GM12878 (cell line): ENCODE measurements around the gene MVB12B. TPM values are rescaled to one million over a fixed set of nuclear protein-coding genes. Genes with fewer than 3 reads are reported as not detected.

Experiments used
- ATAC-seq: fragments of 200-7000 bp; cut with Tn5 transposase; 3 replicates; pipeline ENCODE4 v1.9.1; 2020; ENCODE audit warnings: mild to moderate bottlenecking, moderate library complexity
- BruUV-seq: library from RNA; stranded (reverse); fragments of 400-500 nt; replicated peaks from 2 replicates; lab custom pipeline; 2021; lab: Mats Ljungman, UMichigan
- CTCF ChIA-PET: fragments of 300-600 bp; sonication (Branson Sonifier 250); formaldehyde crosslinking; extraction: SDS; loops from one replicate; lab custom pipeline; 2021; ENCODE audit warnings: inconsistent platforms; lab: Yijun Ruan, JAX
- POLR2A ChIA-PET: fragments of 350-600 bp; formaldehyde crosslinking; extraction: SDS; loops from one replicate; lab custom pipeline; 2021; ENCODE audit warnings: inconsistent platforms; lab: Charles Lee
- RAD21 ChIA-PET: fragments of 300-600 bp; sonication (Branson Sonifier 250); formaldehyde crosslinking; loops from one replicate; lab custom pipeline; 2023; ENCODE audit warnings: antibody characterized with exemption; ENCODE audit not compliant: unreplicated experiment; lab: Charles Lee
- SMC1A ChIA-PET: fragments of 300-600 bp; sonication (Branson Sonifier 250); formaldehyde crosslinking; loops from one replicate; lab custom pipeline; 2023; ENCODE audit not compliant: unreplicated experiment, uncharacterized antibody; lab: Charles Lee
- DNase-seq: peaks from one replicate; pipeline ENCODE4 v3.0.0-alpha.2; 2011; ENCODE audit warnings: low read depth, low spot score
- FAIRE-seq: peaks from 3 replicates; lab custom pipeline; 2011; peaks lifted over from hg19 to GRCh38; lab: Jason Lieb, UNC
- H2AFZ ChIP-seq: 2 replicates; pipeline ENCODE4 v1.6.0; 2011; ENCODE audit warnings: low read depth, low read length, control low read depth; ENCODE audit not compliant: control insufficient read depth
- H3K27ac ChIP-seq: 2 replicates; pipeline ENCODE4 v1.5.1; 2011; ENCODE audit warnings: control low read depth; ENCODE audit not compliant: control insufficient read depth, insufficient read depth
- H3K27me3 ChIP-seq, 2 experiments: replicated peaks in 1 of 2; 2 replicates each; pipeline versions ENCODE4 v1.6.0 to v1.6.1; 2011; ENCODE audit warnings: low read length in 1 of 2; ENCODE audit not compliant: control insufficient read depth in 2 of 2, insufficient read depth in 2 of 2
- H3K36me3 ChIP-seq, 2 experiments: 2 replicates each; pipeline ENCODE4 v1.5.1; 2011; ENCODE audit warnings: low read length in 1 of 2; ENCODE audit not compliant: control insufficient read depth in 2 of 2, insufficient read depth in 2 of 2
- H3K4me1 ChIP-seq: 2 replicates; pipeline ENCODE4 v1.6.1; 2011; ENCODE audit warnings: mild to moderate bottlenecking, low read length, moderate library complexity, mixed read lengths; ENCODE audit not compliant: control insufficient read depth, insufficient read depth
- H3K4me2 ChIP-seq: 2 replicates; pipeline ENCODE4 v1.6.0; 2011; ENCODE audit warnings: control low read depth; ENCODE audit not compliant: control insufficient read depth, insufficient read depth
- H3K4me3 ChIP-seq: fragments of 200-600 bp; sonication (generic); 2 replicates; pipeline ENCODE4 v1.5.1; 2016
- H3K79me2 ChIP-seq: 2 replicates; pipeline ENCODE4 v1.6.0; 2011; ENCODE audit warnings: low read length; ENCODE audit not compliant: control insufficient read depth, insufficient read depth
- H3K9ac ChIP-seq: 2 replicates; pipeline ENCODE4 v1.8.0; 2011; ENCODE audit warnings: low read length, control low read depth, mixed read lengths; ENCODE audit not compliant: control insufficient read depth, insufficient read depth
- H3K9me3 ChIP-seq: replicated peaks from 3 replicates; pipeline ENCODE4 v1.5.1; 2011; ENCODE audit warnings: mild to moderate bottlenecking, low read length; ENCODE audit not compliant: control insufficient read depth, insufficient read depth
- H4K20me1 ChIP-seq: 2 replicates; pipeline ENCODE4 v1.6.0; 2011; ENCODE audit not compliant: control insufficient read depth, insufficient read depth
- BACH1 ChIP-seq: fragments of 450-650 bp; IDR thresholded peaks from 2 replicates; pipeline ENCODE4 v1.6.1; 2017; ENCODE audit warnings: mild to moderate bottlenecking, borderline replicate concordance
- BMI1 ChIP-seq: fragments of 450-650 bp; IDR thresholded peaks from 2 replicates; pipeline ENCODE4 v1.6.1; 2016; ENCODE audit warnings: mild to moderate bottlenecking, moderate library complexity, borderline replicate concordance
- BRCA1 ChIP-seq: IDR thresholded peaks from 2 replicates; pipeline ENCODE4 v1.6.1; 2011; ENCODE audit warnings: low read depth, low read length, improper control_type of control experiment
- FOXM1 ChIP-seq: IDR thresholded peaks from 2 replicates; pipeline ENCODE4 v1.6.1; 2012; ENCODE audit warnings: low read depth, mild to moderate bottlenecking, inconsistent platforms, low read length, moderate library complexity
- MLLT1 ChIP-seq: fragments of 450-650 bp; IDR thresholded peaks from 2 replicates; pipeline ENCODE4 v1.6.1; 2016; ENCODE audit warnings: mild to moderate bottlenecking
- NBN ChIP-seq: fragments of 450-650 bp; IDR thresholded peaks from 2 replicates; pipeline ENCODE4 v1.6.1; 2016
- NFIC ChIP-seq: IDR thresholded peaks from 2 replicates; pipeline ENCODE4 v1.6.1; 2012; ENCODE audit warnings: low read depth, mild to moderate bottlenecking, inconsistent platforms, low read length, moderate library complexity
- NR2C2 ChIP-seq: IDR thresholded peaks from 2 replicates; pipeline ENCODE4 v1.6.1; 2011; ENCODE audit warnings: borderline replicate concordance, low read depth; ENCODE audit not compliant: control insufficient read depth, insufficient read length
- PBX3 ChIP-seq: IDR thresholded peaks from 2 replicates; pipeline ENCODE4 v1.6.1; 2011; ENCODE audit warnings: mild to moderate bottlenecking, low read depth, low read length, moderate library complexity; ENCODE audit not compliant: insufficient replicate concordance
- RELA ChIP-seq: fragments of 450-650 bp; IDR thresholded peaks from 2 replicates; pipeline ENCODE4 v1.8.0; 2014; ENCODE audit warnings: borderline replicate concordance; ENCODE audit not compliant: partially characterized antibody
- SPI1 ChIP-seq: IDR thresholded peaks from 2 replicates; pipeline ENCODE4 v1.6.1; 2011; ENCODE audit warnings: low read depth, mild to moderate bottlenecking, low read length, moderate library complexity, borderline replicate concordance; ENCODE audit not compliant: insufficient read depth
- YBX1 ChIP-seq: fragments of 450-650 bp; IDR thresholded peaks from 2 replicates; pipeline ENCODE4 v1.6.1; 2016; ENCODE audit warnings: antibody characterized with exemption
- WGBS: methylation state at CpG from one replicate; pipeline ENCODE4 v1.1.6; 2016; ENCODE audit warnings: low lambda C conversion rate; ENCODE audit not compliant: insufficient replicate concordance, insufficient coverage; ENCODE audit errors: missing lambda C conversion rate; 5-methylcytosine and 5-hydroxymethylcytosine counted together
- in situ Hi-C: fragments of 300-500 bp; cut with MboI; formaldehyde crosslinking; loops from 9 replicates; pipeline ENCODE4 v1.14.3; 2018; ENCODE audit warnings: mixed read lengths
- intact Hi-C: fragments of 100-400 bp; cut with micrococcal nuclease; formaldehyde crosslinking; loops from one replicate; pipeline ENCODE4 v1.14.2; 2022; ENCODE audit not compliant: unreplicated experiment
- polyA plus RNA-seq, 11 experiments: library from polyadenylated mRNA; depleted of rRNA in 4 of 11; unstranded in 6 of 11; stranded (reverse) in 5 of 11; fragments of >200 nt; fragmentation: Nextera tagmentation in 4 of 11; fragmentation: Illumina TruSeq in 1 of 11; extraction: Ambion mirVana in 4 of 11; extraction: Trizol in 1 of 11; gene quantifications; 1 replicate in 1 of 11; 2 replicates in 10 of 11; pipeline versions ENCODE4 v1.2.1 to v1.2.3, GENCODE V29; 2011 to 2016; ENCODE audit warnings: inconsistent platforms in 2 of 11, missing spikeins in 2 of 11, low read depth in 1 of 11
- total RNA-seq, 4 experiments: library from RNA; depleted of rRNA in 3 of 4; stranded (reverse); fragments of >200 nt in 3 of 4; fragmentation: Illumina TruSeq in 1 of 4; extraction: Trizol in 1 of 4; gene quantifications; 2 replicates each; pipeline versions ENCODE4 v1.2.1 to v1.2.3, GENCODE V29; 2013 to 2021

Gene MVB12B
- total and polyA plus RNA-seq, 10 of the 15 experiments (the other 5 are each of a cell fraction or from before 2014, with no cell fraction given), result 0.08 TPM; not detected in 9

GRCh38 chr9:126508928-126509327, 182.3 kb downstream of the MVB12B start:
- no peaks in the 10 kb centered on the region for H3K36me3 ChIP-seq
- H3K9ac ChIP-seq, result no peak overlapping the region
- intact Hi-C loops (no loop called here), in situ Hi-C loops (no loop called here)
- no peak for TF ChIP-seq BACH1
- no peak for TF ChIP-seq NBN
- WGBS, result 32% methylated on average over 2 of the region's 2 CpGs
- H3K4me3 ChIP-seq, result no peak overlapping the region
- no peaks in the 10 kb centered on the region for H4K20me1 ChIP-seq
- H3K4me1 ChIP-seq, result no peaks in the 10 kb centered on the region
- no peak overlapping the region for H2AFZ ChIP-seq
- ChIA-PET SMC1A (no interaction called here), CTCF (interaction anchor here (0.7 to 3.4 kb wide), 3 partner anchors 10 to 194 kb away, joined by 3 to 11 read pairs (median 6); no protein-coding TSS in a partner anchor), RAD21 (interaction anchor here (0.9 kb wide), 1 partner anchor 49 kb away, joined by 4 read pairs; no protein-coding TSS in a partner anchor), POLR2A (no interaction called here)
- no peaks in the 10 kb centered on the region for H3K79me2 ChIP-seq
- BruUV-seq, result no TSS peak
- H3K27ac ChIP-seq, result no peak overlapping the region
- DNase-seq (no peak), FAIRE-seq (no peak), ATAC-seq (no peak)
- H3K9me3 ChIP-seq, result no peaks in the 10 kb centered on the region
- H3K4me2 ChIP-seq, result no peak overlapping the region
- H3K27me3 ChIP-seq, result peaks cover 1 to 5% of the 10 kb centered on the region in 2 experiments

- Histone ChIP-seq H3K4me3 (no peak overlapping the region), H3K27ac (no peak overlapping the region), H3K4me1 (no peaks in the 10 kb centered on the region), H4K20me1 (no peaks in the 10 kb centered on the region), H3K27me3 (peaks cover 1 to 6% of the 10 kb centered on the region in 2 experiments), H3K79me2 (no peaks in the 10 kb centered on the region), H2AFZ (no peak overlapping the region), H3K36me3 (no peaks in the 10 kb centered on the region), H3K9me3 (no peaks in the 10 kb centered on the region), H3K4me2 (no peak overlapping the region), H3K9ac (no peak overlapping the region)
- ChIA-PET RAD21 (no interaction called here), SMC1A (interaction anchor here (1.1 kb wide), 1 partner anchor 17 kb away, joined by 3 read pairs; no protein-coding TSS in a partner anchor), CTCF (interaction anchor here (1.8 to 3.4 kb wide), 2 partner anchors 9 to 48 kb away, joined by 8 to 11 read pairs; no protein-coding TSS in a partner anchor), POLR2A (no interaction called here)
- intact Hi-C loops (no loop called here), in situ Hi-C loops (no loop called here)
- DNase-seq (no peak), ATAC-seq (no peak), FAIRE-seq (no peak)
- TF ChIP-seq YBX1 (no peak), MLLT1 (no peak), BRCA1 (no peak), FOXM1 (no peak), NFIC (no peak), SPI1 (no peak), BMI1 (no peak), NR2C2 (no peak), PBX3 (no peak), RELA (no peak)
- WGBS, result 18% methylated on average over 5 of the region's 5 CpGs
- BruUV-seq, result no TSS peak
Observed at GRCh38 chr9:126509718-126510117, 183.1 kb downstream of the MVB12B start.
